HEK293 (cell line): Measurements from ENCODE around the gene RGS7BP.

ENCODE experiments used
- HOXA7 ChIP-seq: sonication (generic); formaldehyde crosslinking; IDR thresholded peaks from 2 replicates; pipeline ENCODE4 v1.8.1; 2022; ENCODE audit warnings: missing genetic modification reagents, borderline replicate concordance
- MEIS1 ChIP-seq: sonication (generic); formaldehyde crosslinking; IDR thresholded peaks from 2 replicates; pipeline ENCODE4 v1.8.1; 2022; ENCODE audit warnings: missing genetic modification reagents, mild to moderate bottlenecking, borderline replicate concordance
- WT1 ChIP-seq: fragments of 450-650 bp; formaldehyde crosslinking; IDR thresholded peaks from 2 replicates; pipeline ENCODE4 v1.5.1; 2016; ENCODE audit warnings: missing biosample characterization, missing genetic modification characterization
- ZNF433 ChIP-seq: fragments of 450-650 bp; formaldehyde crosslinking; IDR thresholded peaks from 2 replicates; pipeline ENCODE4 v1.5.1; 2016; ENCODE audit warnings: missing biosample characterization, missing genetic modification characterization, low read depth
- ZNF600 ChIP-seq: fragments of 450-650 bp; formaldehyde crosslinking; IDR thresholded peaks from 2 replicates; pipeline ENCODE4 v1.5.1; 2016; ENCODE audit warnings: missing biosample characterization, missing genetic modification characterization
- ZNF664 ChIP-seq: fragments of 450-650 bp; formaldehyde crosslinking; IDR thresholded peaks from 2 replicates; pipeline ENCODE4 v1.5.1; 2016; ENCODE audit warnings: missing biosample characterization, missing genetic modification characterization
- ZNF785 ChIP-seq: fragments of 450-650 bp; formaldehyde crosslinking; IDR thresholded peaks from 2 replicates; pipeline ENCODE4 v1.5.1; 2016; ENCODE audit warnings: missing biosample characterization, missing genetic modification characterization
- TF ChIP-seq, protein P1 (sequence below): fragments of 450-650 bp; formaldehyde crosslinking; IDR thresholded peaks from 2 replicates; pipeline ENCODE4 v1.5.1; 2016; ENCODE audit warnings: missing biosample characterization, missing genetic modification characterization
- TF ChIP-seq, protein P2 (sequence below): fragments of 450-650 bp; formaldehyde crosslinking; IDR thresholded peaks from 2 replicates; pipeline ENCODE4 v1.5.1; 2016; ENCODE audit warnings: missing biosample characterization, missing genetic modification characterization
- TF ChIP-seq, protein P3 (sequence below): sonication (generic); formaldehyde crosslinking; IDR thresholded peaks from 2 replicates; pipeline ENCODE4 v1.8.1; 2022; ENCODE audit warnings: mild to moderate bottlenecking, moderate library complexity, missing genetic modification reagents
- TF ChIP-seq, protein P4 (sequence below): fragments of 450-650 bp; IDR thresholded peaks from 2 replicates; pipeline ENCODE4 v1.5.1; 2018; ENCODE audit warnings: missing biosample characterization, missing genetic modification characterization

DNA sequence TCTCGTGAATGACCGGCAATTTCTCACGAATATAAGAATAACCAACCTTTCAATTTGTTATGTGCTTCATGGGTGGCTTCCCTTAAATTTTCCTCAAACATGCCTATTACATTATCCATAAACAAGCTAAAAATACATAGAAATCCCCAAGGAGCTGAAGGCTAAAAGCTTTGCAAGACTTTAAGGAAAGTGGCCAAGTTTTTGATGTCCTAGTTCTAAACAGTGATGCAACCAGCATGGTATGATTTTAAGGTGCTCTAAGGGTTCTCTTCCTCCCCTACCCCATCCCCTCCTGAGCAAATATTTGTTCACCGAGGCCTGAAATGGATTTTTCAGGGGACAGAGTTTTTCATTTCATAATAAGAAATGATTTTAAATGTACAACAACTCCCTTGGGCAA lies 79.8 kb downstream of the RGS7BP start:
- TF ChIP-seq, protein P1, sequence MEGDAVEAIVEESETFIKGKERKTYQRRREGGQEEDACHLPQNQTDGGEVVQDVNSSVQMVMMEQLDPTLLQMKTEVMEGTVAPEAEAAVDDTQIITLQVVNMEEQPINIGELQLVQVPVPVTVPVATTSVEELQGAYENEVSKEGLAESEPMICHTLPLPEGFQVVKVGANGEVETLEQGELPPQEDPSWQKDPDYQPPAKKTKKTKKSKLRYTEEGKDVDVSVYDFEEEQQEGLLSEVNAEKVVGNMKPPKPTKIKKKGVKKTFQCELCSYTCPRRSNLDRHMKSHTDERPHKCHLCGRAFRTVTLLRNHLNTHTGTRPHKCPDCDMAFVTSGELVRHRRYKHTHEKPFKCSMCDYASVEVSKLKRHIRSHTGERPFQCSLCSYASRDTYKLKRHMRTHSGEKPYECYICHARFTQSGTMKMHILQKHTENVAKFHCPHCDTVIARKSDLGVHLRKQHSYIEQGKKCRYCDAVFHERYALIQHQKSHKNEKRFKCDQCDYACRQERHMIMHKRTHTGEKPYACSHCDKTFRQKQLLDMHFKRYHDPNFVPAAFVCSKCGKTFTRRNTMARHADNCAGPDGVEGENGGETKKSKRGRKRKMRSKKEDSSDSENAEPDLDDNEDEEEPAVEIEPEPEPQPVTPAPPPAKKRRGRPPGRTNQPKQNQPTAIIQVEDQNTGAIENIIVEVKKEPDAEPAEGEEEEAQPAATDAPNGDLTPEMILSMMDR = no peak
- TF ChIP-seq ZNF600 (tag by site-specific recombination) = no peak
- TF ChIP-seq HOXA7 (CRISPR knock-in tag) = no peak
- TF ChIP-seq ZNF785 = no peak
- TF ChIP-seq, protein P2, sequence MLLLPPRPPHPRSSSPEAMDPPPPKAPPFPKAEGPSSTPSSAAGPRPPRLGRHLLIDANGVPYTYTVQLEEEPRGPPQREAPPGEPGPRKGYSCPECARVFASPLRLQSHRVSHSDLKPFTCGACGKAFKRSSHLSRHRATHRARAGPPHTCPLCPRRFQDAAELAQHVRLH (tag by site-specific recombination) = no peak
- TF ChIP-seq WT1 (tag by site-specific recombination) = no peak
- TF ChIP-seq, protein P3, sequence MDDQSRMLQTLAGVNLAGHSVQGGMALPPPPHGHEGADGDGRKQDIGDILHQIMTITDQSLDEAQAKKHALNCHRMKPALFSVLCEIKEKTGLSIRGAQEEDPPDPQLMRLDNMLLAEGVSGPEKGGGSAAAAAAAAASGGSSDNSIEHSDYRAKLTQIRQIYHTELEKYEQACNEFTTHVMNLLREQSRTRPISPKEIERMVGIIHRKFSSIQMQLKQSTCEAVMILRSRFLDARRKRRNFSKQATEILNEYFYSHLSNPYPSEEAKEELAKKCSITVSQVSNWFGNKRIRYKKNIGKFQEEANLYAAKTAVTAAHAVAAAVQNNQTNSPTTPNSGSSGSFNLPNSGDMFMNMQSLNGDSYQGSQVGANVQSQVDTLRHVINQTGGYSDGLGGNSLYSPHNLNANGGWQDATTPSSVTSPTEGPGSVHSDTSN (CRISPR knock-in tag) = no peak
- TF ChIP-seq ZNF433 = no peak
- TF ChIP-seq ZNF664 = no peak
- TF ChIP-seq MEIS1 (CRISPR knock-in tag) = no peak
- TF ChIP-seq, protein P4, sequence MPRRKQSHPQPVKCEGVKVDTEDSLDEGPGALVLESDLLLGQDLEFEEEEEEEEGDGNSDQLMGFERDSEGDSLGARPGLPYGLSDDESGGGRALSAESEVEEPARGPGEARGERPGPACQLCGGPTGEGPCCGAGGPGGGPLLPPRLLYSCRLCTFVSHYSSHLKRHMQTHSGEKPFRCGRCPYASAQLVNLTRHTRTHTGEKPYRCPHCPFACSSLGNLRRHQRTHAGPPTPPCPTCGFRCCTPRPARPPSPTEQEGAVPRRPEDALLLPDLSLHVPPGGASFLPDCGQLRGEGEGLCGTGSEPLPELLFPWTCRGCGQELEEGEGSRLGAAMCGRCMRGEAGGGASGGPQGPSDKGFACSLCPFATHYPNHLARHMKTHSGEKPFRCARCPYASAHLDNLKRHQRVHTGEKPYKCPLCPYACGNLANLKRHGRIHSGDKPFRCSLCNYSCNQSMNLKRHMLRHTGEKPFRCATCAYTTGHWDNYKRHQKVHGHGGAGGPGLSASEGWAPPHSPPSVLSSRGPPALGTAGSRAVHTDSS (tag by site-specific recombination) = no peak
